Breast epithelium (tissue), 3 donors: ENCODE data around the gene VWA2.

Experiments
- CTCF ChIP-seq, 3 donors: fragments of 450-650 bp; IDR thresholded peaks; one replicate each; pipeline ENCODE4 v1.5.1; 2016 to 2017; ENCODE audit warnings: antibody characterized with exemption in 3 of 3, mild to moderate bottlenecking in 3 of 3, moderate library complexity in 3 of 3
- POLR2A ChIP-seq: fragments of 450-650 bp; IDR thresholded peaks from one replicate; pipeline ENCODE4 v1.6.1; 2016; ENCODE audit warnings: antibody characterized with exemption, mild to moderate bottlenecking, moderate library complexity
- POLR2AphosphoS5 ChIP-seq, 3 donors: sonication (generic); formaldehyde crosslinking; IDR thresholded peaks; one replicate each; pipeline ENCODE4 v1.6.1; 2017; ENCODE audit warnings: antibody characterized with exemption in 3 of 3

DNA sequence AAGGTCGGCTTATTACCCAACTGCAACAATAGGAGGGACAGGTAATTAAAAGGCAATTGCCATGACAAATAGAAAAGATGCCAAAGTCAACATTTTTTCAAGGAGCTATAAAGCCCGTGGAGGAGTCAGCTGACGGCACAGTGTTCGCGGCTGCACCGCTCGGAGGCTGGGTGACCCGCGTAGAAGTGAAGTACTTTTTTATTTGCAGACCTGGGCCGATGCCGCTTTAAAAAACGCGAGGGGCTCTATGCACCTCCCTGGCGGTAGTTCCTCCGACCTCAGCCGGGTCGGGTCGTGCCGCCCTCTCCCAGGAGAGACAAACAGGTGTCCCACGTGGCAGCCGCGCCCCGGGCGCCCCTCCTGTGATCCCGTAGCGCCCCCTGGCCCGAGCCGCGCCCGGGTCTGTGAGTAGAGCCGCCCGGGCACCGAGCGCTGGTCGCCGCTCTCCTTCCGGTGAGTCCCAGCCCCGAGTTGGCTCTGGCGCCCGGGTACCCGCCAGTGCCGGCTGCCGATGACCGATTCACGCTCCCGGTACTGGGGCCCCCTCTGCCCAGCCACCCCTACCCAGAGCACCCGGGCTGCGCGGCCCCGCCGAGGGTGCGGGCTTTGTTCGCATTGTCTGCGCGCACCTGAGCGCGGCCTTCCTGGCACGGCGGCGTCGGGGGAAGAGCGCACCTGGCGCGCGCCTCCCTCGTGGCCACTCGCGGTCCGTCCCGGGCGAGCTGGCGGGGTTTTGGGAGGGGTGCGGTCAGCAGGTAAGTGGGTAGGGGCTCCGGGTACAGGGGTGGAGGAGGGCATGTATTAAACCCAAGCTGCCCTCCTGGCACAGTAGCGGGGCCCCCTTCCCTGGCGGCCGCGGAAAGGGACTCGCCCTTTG is at the start of gene VWA2:
- TF ChIP-seq CTCF (IDR thresholded peaks at IDR 0.05) (peak in 1 of 3 donors; percentile 13), POLR2AphosphoS5 (IDR thresholded peaks at IDR 0.05) (no peak), POLR2A (no peak)
